ENCODE data around the gene CFAP99. TPM values are rescaled to one million over a fixed set of nuclear protein-coding genes. Genes with fewer than 3 reads are reported as not detected.

The CFAP99 gene
- total RNA-seq, 2 donors from 2014 or later = not detected

GRCh38 chr4:2510351-2511259 lies 91.8 kb downstream of the CFAP99 start:
- no peak for TF ChIP-seq CTCF (conservative IDR thresholded peaks at IDR 0.05)
- Histone ChIP-seq H3K4me1 (ENCODE audit: control insufficient read depth, insufficient read depth, low read length) (peaks cover 5% of the 10 kb centered on the region), H3K27me3 (ENCODE audit: control insufficient read depth, insufficient read depth, low read length, poor library complexity, severe bottlenecking) (no peaks in the 10 kb centered on the region), H3K36me3 (ENCODE audit: control insufficient read depth, insufficient read depth, low read length) (peaks cover 86% of the 10 kb centered on the region), H3K9me3 (ENCODE audit: control insufficient read depth, low read length) (no peaks in the 10 kb centered on the region), H3K4me3 (ENCODE audit: low read length) (no peak overlapping the region), H3K9ac (ENCODE audit: extremely low read depth, low read length, poor library complexity, severe bottlenecking) (no peak overlapping the region), H3K27ac (ENCODE audit: low read depth, low read length) (no peak overlapping the region)
- 95 to 100% methylated on average over 10 to 13 of the region's 13 CpGs for WGBS, 2 experiments (ENCODE audit: insufficient coverage in 1 of 2, insufficient read length in 1 of 2)
- H3K9me3 Mint-ChIP-seq = no peaks in the 10 kb centered on the region
- H3K4me3 Mint-ChIP-seq = no peak overlapping the region
- H3K27ac Mint-ChIP-seq = peak overlapping the region; percentile 48
- DNase-seq = no peak
- H3K4me1 Mint-ChIP-seq = peaks cover 8% of the 10 kb centered on the region
- H3K27me3 Mint-ChIP-seq (ENCODE audit: insufficient read depth) = no peaks in the 10 kb centered on the region
- H3K36me3 Mint-ChIP-seq (ENCODE audit: low read depth) = peaks cover 73% of the 10 kb centered on the region

- H3K4me3 Mint-ChIP-seq = no peak overlapping the region
- Histone ChIP-seq H3K36me3 (ENCODE audit: control insufficient read depth, insufficient read depth, low read length) (peaks cover 82% of the 10 kb centered on the region), H3K9ac (ENCODE audit: extremely low read depth, low read length, poor library complexity, severe bottlenecking) (no peak overlapping the region), H3K4me1 (ENCODE audit: control insufficient read depth, insufficient read depth, low read length) (peaks cover 5% of the 10 kb centered on the region), H3K27ac (ENCODE audit: low read depth, low read length) (no peak overlapping the region), H3K9me3 (ENCODE audit: control insufficient read depth, low read length) (no peaks in the 10 kb centered on the region), H3K27me3 (ENCODE audit: control insufficient read depth, insufficient read depth, low read length, poor library complexity, severe bottlenecking) (no peaks in the 10 kb centered on the region), H3K4me3 (ENCODE audit: low read length) (no peak overlapping the region)
- peaks cover 74% of the 10 kb centered on the region for H3K36me3 Mint-ChIP-seq (ENCODE audit: low read depth)
- H3K27ac Mint-ChIP-seq = no peak overlapping the region
- no peaks in the 10 kb centered on the region for H3K27me3 Mint-ChIP-seq (ENCODE audit: insufficient read depth)
- TF ChIP-seq CTCF (conservative IDR thresholded peaks at IDR 0.05) = peak; percentile 47
- H3K9me3 Mint-ChIP-seq = no peaks in the 10 kb centered on the region
- 87 to 89% methylated on average over 3 to 9 of the region's 9 CpGs for WGBS, 2 experiments (ENCODE audit: insufficient coverage in 1 of 2, insufficient read length in 1 of 2)
- no peak for DNase-seq
- H3K4me1 Mint-ChIP-seq = peaks cover 8% of the 10 kb centered on the region
Measured at GRCh38 chr4:2511645-2512131, 92.9 kb downstream of the CFAP99 start.

Other genes starting within 250 kb of the CFAP99 start
- gene HAUS3, start 176.8 kb upstream of the CFAP99 start, total RNA-seq = 10 to 100 TPM; 17.0 to 22.6 TPM
- 1 to 10 TPM; 2.8 to 2.9 TPM for gene POLN, start 176.8 kb upstream of the CFAP99 start, total RNA-seq
- gene MXD4, start 156.8 kb upstream of the CFAP99 start, total RNA-seq = 10 to 100 TPM; 46.0 to 78.8 TPM
- gene ZFYVE28, start 310 bp upstream of the CFAP99 start, total RNA-seq = 1 to 10 TPM in 1 of 2 donors, under 1 TPM in 1; 0.73 to 1.6 TPM
- 10 to 100 TPM; 73.2 to 93.6 TPM for gene RNF4, start 50.2 kb downstream of the CFAP99 start, total RNA-seq
- gene FAM193A, start 117.7 kb downstream of the CFAP99 start, total RNA-seq = 10 to 100 TPM; 32.1 to 39.0 TPM